ENCODE data around the gene ZFTA.

Gene ZFTA

DNA sequence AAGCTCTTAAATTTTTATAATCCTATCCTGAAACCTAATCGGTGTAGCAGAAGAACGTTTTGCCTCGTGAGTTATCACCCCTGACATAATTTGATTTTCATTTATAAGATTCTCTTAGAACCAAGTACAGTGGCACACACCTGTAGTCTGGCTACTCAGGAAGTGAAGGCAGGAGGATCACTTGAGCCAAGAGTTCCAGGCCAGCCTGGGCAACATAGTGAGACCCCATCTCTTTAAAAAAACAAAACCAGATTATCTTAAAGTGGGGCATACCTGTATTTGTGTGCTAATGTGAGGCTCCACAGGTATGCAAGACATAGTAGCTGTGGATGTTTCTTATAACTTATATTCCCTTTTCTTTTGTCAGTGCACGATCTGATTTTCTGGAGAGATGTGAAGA, 19.0 kb downstream of the ZFTA start:
- no peak for DNase-seq (ENCODE audit: low read depth in 2 of 2)

GRCh38 chr11:63747011-63747410, 21.6 kb downstream of the ZFTA start:
- no peak for DNase-seq (ENCODE audit: low read depth in 2 of 2)

DNA sequence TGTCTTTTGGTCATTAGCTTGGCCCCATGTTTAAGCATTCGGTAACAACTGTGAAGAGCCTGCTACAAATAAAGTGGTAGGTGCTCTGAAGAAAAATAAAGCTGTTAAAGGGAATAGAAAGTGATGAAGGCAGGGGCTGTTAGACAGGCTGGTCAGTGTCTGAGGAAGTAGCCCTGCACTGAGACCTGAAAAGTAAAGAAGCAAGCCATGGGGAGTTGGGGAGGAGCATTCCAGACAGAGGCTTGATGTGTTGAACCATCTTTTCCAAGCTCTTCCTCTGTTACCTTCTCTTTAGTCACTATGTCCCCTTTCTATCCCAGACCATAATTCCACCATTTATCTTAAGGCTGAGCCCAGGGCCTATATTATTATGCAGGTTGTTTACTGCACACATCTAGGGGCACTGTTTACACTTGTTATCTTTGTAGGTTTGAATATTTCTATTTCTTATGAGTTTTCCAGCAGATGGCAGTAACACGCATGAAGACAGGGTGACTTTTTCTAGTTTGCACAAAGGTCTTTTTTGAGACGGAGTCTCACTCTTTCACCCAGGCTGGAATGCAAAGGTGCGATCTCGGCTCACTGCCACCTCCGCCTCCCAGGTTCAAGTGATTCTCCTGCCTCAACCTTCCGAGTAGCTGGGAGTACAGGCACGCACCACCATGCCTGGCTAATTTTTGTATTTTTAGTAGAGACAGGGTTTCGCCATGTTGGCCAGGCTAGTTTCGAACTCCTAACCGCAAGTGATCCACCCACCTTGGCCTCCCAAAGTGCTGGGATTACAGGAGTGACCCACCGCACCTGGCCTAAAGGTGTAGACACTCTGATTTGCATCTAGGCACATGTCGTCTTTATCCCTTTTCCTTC, 23.0 kb downstream of the ZFTA start:
- no peak for DNase-seq (ENCODE audit: low read depth in 2 of 2)

DNA sequence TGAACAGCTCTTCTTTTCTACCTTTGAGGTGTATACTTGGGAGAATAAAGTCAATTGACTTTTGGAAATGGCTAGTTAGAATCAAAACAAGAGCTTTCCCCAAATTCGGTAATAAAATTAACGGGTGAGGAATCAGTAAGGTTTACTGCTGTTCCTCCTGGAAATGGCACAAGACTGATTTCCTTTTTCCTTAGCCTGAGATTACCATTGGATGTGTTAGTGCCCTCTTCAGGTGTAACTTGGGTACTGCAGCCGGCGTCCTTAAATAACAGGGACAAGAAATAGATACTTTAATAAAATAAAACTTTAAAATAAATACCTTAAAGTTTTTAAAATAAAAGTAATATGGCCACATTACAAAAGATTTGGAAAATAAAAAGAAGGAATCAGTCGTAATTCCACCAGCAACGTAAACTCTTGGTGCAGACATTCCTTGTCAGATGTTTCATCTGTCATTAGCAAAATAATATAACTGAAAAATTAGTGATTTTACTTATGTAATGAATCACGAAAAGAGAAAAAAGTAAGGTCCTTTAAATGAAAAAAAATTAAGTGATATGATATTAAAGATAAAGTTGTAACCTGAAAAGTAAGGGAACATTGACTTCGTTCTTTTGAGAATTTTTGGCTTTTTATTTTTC, 29.7 kb downstream of the ZFTA start:
- peak; percentile 18 to 49 for DNase-seq (ENCODE audit: low read depth in 2 of 2)

DNA sequence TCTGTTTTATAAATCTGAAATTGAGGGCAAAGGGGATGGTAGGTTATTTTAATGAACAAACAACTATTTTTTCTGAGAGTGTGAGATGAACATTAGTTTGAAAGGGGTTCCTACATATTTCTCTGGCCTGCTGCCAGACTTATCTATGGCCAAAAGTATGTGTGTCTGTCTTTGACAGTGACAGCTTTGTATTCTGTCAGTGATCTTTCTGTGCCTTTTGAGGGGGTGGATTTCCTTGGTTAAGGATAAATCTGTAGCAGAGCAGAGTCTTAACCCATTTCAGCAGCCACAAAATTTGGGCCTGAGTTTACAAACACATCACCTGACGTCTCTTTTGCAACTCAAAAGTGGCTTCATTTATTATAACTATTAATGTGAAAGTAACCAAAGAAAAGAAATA, 30.9 kb downstream of the ZFTA start:
- no peak for DNase-seq (ENCODE audit: low read depth in 2 of 2)

GRCh38 chr11:63736864-63737263, 31.7 kb downstream of the ZFTA start:
- no peak for DNase-seq (ENCODE audit: low read depth in 2 of 2)

GRCh38 chr11:63729326-63729725, 39.2 kb downstream of the ZFTA start:
- no peak for DNase-seq (ENCODE audit: low read depth in 2 of 2)

- DNase-seq (ENCODE audit: low read depth in 2 of 2) = no peak
Observed at GRCh38 chr11:63720611-63721010, 48.0 kb downstream of the ZFTA start.

DNA sequence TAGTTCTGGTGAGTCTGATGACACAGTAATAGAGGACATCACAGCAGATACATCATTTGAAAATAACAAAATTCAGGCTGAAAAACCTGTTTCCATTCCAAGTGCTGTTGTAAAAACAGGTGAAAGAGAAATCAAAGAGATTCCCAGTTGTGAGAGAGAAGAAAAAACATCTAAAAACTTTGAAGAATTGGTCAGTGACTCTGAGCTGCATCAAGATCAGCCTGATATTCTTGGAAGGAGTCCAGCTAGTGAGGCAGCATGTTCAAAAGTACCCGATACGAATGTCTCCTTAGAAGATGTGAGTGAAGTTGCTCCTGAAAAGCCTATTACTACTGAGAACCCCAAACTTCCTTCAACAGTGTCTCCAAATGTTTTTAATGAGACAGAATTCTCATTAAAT, 48.6 kb downstream of the ZFTA start:
- DNase-seq (ENCODE audit: low read depth in 2 of 2) = no peak

GRCh38 chr11:63719001-63719400, 49.6 kb downstream of the ZFTA start:
- DNase-seq (ENCODE audit: low read depth in 2 of 2) = no peak
